Calu3 (cell line): ENCODE results near the gene ARHGAP21. TPM values are rescaled to one million over a fixed set of nuclear protein-coding genes. Genes with fewer than 3 reads are reported as not detected.

Experiments used
- BruUV-seq: library from RNA; stranded (reverse); fragments of 400-500 nt; replicated peaks from 2 replicates; lab custom pipeline; 2021; lab: Mats Ljungman, UMichigan
- CTCF ChIA-PET: fragments of 300-600 bp; sonication (Branson Sonifier 250); formaldehyde crosslinking; loops from one replicate; lab custom pipeline; 2022; ENCODE audit warnings: antibody characterized with exemption; lab: Charles Lee
- DNase-seq: peaks from one replicate; pipeline ENCODE4 v3.0.0; 2022
- H3K27ac Mint-ChIP-seq: one replicate; pipeline ENCODE4 v1.8.0; 2022; ENCODE audit warnings: mixed read lengths; ENCODE audit not compliant: unreplicated experiment
- H3K27me3 Mint-ChIP-seq: one replicate; pipeline ENCODE4 v1.8.0; 2022; ENCODE audit warnings: mixed read lengths; ENCODE audit not compliant: unreplicated experiment
- H3K36me3 Mint-ChIP-seq: one replicate; pipeline ENCODE4 v1.8.0; 2022; ENCODE audit warnings: mild to moderate bottlenecking, moderate library complexity, mixed read lengths; ENCODE audit not compliant: insufficient read depth, unreplicated experiment
- H3K4me1 Mint-ChIP-seq: one replicate; pipeline ENCODE4 v1.8.0; 2022; ENCODE audit warnings: mild to moderate bottlenecking, low read depth, mixed read lengths; ENCODE audit not compliant: unreplicated experiment
- H3K4me3 Mint-ChIP-seq: one replicate; pipeline ENCODE4 v1.8.0; 2022; ENCODE audit warnings: mild to moderate bottlenecking, low read depth, moderate library complexity, mixed read lengths; ENCODE audit not compliant: unreplicated experiment
- H3K9me3 Mint-ChIP-seq: one replicate; pipeline ENCODE4 v1.8.0; 2022; ENCODE audit warnings: low read depth, mixed read lengths; ENCODE audit not compliant: unreplicated experiment
- intact Hi-C: fragments of 100-400 bp; cut with micrococcal nuclease; formaldehyde crosslinking; loops from one replicate; pipeline ENCODE4 v1.10.0; 2022; ENCODE audit not compliant: unreplicated experiment
- total RNA-seq: library from RNA; stranded (reverse); gene quantifications from 2 replicates; pipeline ENCODE4 v1.2.3, GENCODE V29; 2022
- TF ChIP-seq, protein P1 (sequence below): fragments of 200-600 bp; IDR thresholded peaks from one replicate; pipeline ENCODE4 v1.8.0; 2022; ENCODE audit warnings: antibody characterized with exemption; ENCODE audit not compliant: unreplicated experiment

ARHGAP21 gene
- total RNA-seq, 1 experiment from 2014 or later = 67.5 TPM

DNA sequence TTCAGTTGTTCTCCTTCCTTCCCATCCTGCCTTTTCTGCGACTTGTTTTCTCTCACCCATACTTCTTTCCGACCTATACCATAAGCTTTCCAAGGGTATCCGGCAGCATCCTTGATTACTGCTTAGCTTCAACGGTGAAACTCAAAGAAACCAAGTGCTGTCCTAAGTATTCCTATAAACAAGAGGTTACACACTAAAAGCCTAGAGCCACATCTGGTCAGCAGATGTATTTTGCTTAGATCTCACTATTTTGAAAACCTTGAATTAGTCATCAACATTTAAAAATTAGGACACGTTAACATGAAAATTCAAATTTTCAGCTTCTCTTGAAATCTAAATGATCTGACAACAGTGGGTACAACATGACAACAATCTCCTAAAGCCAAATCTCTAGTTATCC lies 20.0 kb downstream of the ARHGAP21 start:
- no peaks in the 10 kb centered on the region for H3K27me3 Mint-ChIP-seq
- BruUV-seq = no TSS peak
- peaks cover 28% of the 10 kb centered on the region for H3K4me1 Mint-ChIP-seq
- CTCF ChIA-PET = no interaction called here
- H3K9me3 Mint-ChIP-seq = no peaks in the 10 kb centered on the region
- intact Hi-C loops = no loop called here
- no peak overlapping the region for H3K4me3 Mint-ChIP-seq
- TF ChIP-seq, protein P1, sequence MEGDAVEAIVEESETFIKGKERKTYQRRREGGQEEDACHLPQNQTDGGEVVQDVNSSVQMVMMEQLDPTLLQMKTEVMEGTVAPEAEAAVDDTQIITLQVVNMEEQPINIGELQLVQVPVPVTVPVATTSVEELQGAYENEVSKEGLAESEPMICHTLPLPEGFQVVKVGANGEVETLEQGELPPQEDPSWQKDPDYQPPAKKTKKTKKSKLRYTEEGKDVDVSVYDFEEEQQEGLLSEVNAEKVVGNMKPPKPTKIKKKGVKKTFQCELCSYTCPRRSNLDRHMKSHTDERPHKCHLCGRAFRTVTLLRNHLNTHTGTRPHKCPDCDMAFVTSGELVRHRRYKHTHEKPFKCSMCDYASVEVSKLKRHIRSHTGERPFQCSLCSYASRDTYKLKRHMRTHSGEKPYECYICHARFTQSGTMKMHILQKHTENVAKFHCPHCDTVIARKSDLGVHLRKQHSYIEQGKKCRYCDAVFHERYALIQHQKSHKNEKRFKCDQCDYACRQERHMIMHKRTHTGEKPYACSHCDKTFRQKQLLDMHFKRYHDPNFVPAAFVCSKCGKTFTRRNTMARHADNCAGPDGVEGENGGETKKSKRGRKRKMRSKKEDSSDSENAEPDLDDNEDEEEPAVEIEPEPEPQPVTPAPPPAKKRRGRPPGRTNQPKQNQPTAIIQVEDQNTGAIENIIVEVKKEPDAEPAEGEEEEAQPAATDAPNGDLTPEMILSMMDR = no peak
- no peak for DNase-seq
- H3K27ac Mint-ChIP-seq = no peak overlapping the region
- no peaks in the 10 kb centered on the region for H3K36me3 Mint-ChIP-seq

DNA sequence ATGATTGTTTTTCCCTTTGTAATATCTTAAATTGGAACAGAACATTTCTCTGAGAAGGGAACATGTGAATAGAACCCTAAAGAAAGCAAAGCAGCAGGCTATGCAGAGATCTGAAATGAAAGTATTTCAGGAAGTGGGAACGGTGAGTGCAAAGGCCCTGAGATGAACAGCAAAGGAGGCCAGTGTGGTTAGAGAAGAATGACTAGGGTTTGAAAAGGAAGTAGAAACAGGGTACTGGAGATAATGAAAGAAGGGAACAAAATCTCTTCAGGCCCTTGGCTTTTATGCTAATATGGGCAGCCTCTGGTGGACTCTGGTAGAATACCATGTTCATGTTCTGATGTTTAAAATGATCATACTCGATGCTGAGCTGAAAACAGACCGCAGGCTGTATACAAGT lies 22.2 kb downstream of the ARHGAP21 start:
- no TSS peak for BruUV-seq
- H3K4me3 Mint-ChIP-seq = no peak overlapping the region
- H3K4me1 Mint-ChIP-seq = peaks cover 28% of the 10 kb centered on the region
- H3K9me3 Mint-ChIP-seq = no peaks in the 10 kb centered on the region
- H3K36me3 Mint-ChIP-seq = no peaks in the 10 kb centered on the region
- TF ChIP-seq, protein P1 = no peak
- CTCF ChIA-PET = interaction anchor here (0.9 kb wide), 1 partner anchor 14 kb away, joined by 3 read pairs; no protein-coding TSS in a partner anchor
- intact Hi-C loops = no loop called here
- no peaks in the 10 kb centered on the region for H3K27me3 Mint-ChIP-seq
- H3K27ac Mint-ChIP-seq = no peak overlapping the region
- no peak for DNase-seq

DNA sequence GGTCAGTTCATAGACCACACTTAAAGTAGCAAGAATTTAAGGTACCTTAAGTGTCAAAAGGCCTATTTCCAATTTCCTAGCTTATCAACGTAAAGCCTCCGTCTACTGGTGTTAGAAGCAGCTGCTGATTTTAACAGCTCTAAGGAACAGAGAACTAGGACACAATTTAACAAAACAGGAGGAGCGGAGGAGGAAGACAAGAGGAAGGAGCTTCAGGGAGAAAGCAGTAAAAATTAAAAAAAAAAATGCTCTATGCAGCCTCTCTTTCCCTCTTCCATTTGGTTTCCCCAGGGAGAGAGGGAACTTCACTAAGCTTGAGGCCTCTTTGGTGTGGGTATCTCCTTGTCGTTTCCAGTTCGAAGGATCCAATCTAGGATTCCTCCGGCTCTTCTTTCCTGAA lies 22.7 kb downstream of the ARHGAP21 start:
- intact Hi-C loops = no loop called here
- peaks cover 3% of the 10 kb centered on the region for H3K36me3 Mint-ChIP-seq
- TF ChIP-seq, protein P1 = no peak
- no peaks in the 10 kb centered on the region for H3K9me3 Mint-ChIP-seq
- CTCF ChIA-PET = interaction anchor here (0.9 kb wide), 1 partner anchor 13 kb away, joined by 3 read pairs; no protein-coding TSS in a partner anchor
- no peak overlapping the region for H3K27ac Mint-ChIP-seq
- BruUV-seq = no TSS peak
- no peak for DNase-seq
- no peaks in the 10 kb centered on the region for H3K27me3 Mint-ChIP-seq
- no peak overlapping the region for H3K4me3 Mint-ChIP-seq
- peaks cover 28% of the 10 kb centered on the region for H3K4me1 Mint-ChIP-seq

DNA sequence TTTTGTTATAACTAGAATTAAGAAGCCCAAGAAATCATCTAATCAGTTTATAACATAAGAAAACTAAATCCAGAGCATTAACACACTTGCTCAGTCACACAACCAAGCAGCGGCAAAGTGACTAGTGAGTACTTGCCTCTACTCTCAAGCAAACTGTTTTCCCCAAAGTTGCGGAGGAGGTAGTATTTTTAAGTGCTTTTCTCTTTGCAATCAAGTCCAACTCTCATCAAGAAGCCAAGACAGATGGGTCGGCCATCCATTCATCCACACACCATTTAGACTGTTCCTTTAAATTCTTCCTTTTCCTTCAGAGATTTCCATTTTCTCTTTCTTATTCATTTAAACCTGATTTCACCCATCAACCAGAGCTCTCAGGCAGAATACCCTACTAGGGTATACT lies 25.4 kb downstream of the ARHGAP21 start:
- no peak for DNase-seq
- TF ChIP-seq, protein P1 = no peak
- H3K27ac Mint-ChIP-seq = no peak overlapping the region
- no peaks in the 10 kb centered on the region for H3K27me3 Mint-ChIP-seq
- BruUV-seq = no TSS peak
- CTCF ChIA-PET = no interaction called here
- intact Hi-C loops = no loop called here
- H3K4me1 Mint-ChIP-seq = peaks cover 20% of the 10 kb centered on the region
- no peak overlapping the region for H3K4me3 Mint-ChIP-seq
- peaks cover 9% of the 10 kb centered on the region for H3K36me3 Mint-ChIP-seq
- H3K9me3 Mint-ChIP-seq = no peaks in the 10 kb centered on the region
